ENCODE measurements around the gene MROH2A. TPM values are rescaled to one million over a fixed set of nuclear protein-coding genes. Genes with fewer than 3 reads are reported as not detected.
A peak's percentile ranks its signal among the peaks of the same experiment; 100 is the strongest.

The MROH2A gene
- total RNA-seq, 3 donors from 2014 or later (not counting 1 experiment from before 2014, with no cell fraction given): not detected

DNA sequence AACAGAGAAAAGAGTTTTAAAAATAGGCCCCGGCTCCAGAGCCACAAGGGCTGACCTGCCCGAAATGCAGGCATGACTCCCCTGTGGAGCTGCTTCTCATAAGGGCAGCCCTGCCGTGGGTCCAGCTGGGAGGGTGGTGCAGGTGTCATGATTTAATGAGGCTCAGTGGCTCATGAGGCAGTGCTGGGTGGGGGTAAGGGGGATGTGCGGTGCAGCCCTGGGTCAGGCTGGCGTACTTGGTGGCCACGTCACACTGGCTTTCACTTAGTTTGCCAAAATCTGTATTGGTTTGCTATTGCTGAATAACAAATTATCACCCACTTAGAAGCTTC, 42.6 kb downstream of the MROH2A start:
- no peak for ATAC-seq
- H3K4me1 Mint-ChIP-seq: peaks cover 0 to 5% of the 10 kb centered on the region in 2 donors
- H3K4me3 ChIP-seq (ENCODE audit: low read length): no peak overlapping the region
- no peak for DNase-seq
- no peak overlapping the region for H3K27ac ChIP-seq (ENCODE audit: low read length)
- intact Hi-C loops (cut with micrococcal nuclease): no loop called here
- no peaks in the 10 kb centered on the region for H3K27me3 ChIP-seq (ENCODE audit: control insufficient read depth, insufficient read depth, low read length)
- H3K27me3 Mint-ChIP-seq (ENCODE audit: low read depth in 2 of 2): peaks cover 8 to 10% of the 10 kb centered on the region in 2 donors
- no peaks in the 10 kb centered on the region for H3K36me3 Mint-ChIP-seq
- TF ChIP-seq CTCF (IDR thresholded peaks at IDR 0.05): no peak
- no peaks in the 10 kb centered on the region for H3K4me1 ChIP-seq (ENCODE audit: control insufficient read depth, insufficient read depth, low read length)
- H3K4me3 Mint-ChIP-seq: no peak overlapping the region
- no peaks in the 10 kb centered on the region for H3K36me3 ChIP-seq (ENCODE audit: control insufficient read depth, insufficient read depth, low read length)
- no peaks in the 10 kb centered on the region for H3K9me3 Mint-ChIP-seq
- H3K27ac Mint-ChIP-seq: no peak overlapping the region
- H3K9me3 ChIP-seq (ENCODE audit: control insufficient read depth, insufficient read depth, low read length): no peaks in the 10 kb centered on the region
- 94% methylated on average over 6 of the region's 6 CpGs for WGBS (ENCODE audit: insufficient coverage)

DNA sequence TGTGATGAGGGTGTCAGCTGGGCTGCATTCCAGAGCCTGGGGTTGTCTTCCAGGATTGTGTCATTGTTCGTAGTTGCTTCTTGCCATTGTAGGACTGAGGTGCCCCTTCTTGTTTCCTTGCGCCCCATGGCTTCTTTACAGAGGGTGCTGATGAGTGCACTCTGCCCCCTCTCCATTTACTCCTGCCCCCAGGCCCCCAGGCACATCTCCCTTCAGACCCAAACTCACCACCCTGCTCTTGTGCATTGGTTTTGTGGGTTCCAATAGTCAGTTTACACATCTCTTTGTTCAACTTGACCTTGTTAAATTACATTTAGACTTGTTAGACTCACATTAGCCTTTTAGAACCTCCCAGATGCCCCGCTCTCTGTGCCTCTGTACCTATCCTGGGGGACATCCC, 43.1 kb downstream of the MROH2A start:
- Histone ChIP-seq H3K27ac (ENCODE audit: low read length) (no peak overlapping the region), H3K4me1 (ENCODE audit: control insufficient read depth, insufficient read depth, low read length) (no peaks in the 10 kb centered on the region), H3K4me3 (ENCODE audit: low read length) (no peak overlapping the region), H3K36me3 (ENCODE audit: control insufficient read depth, insufficient read depth, low read length) (no peaks in the 10 kb centered on the region), H3K9me3 (ENCODE audit: control insufficient read depth, insufficient read depth, low read length) (no peaks in the 10 kb centered on the region), H3K27me3 (ENCODE audit: control insufficient read depth, insufficient read depth, low read length) (no peaks in the 10 kb centered on the region)
- no peak for TF ChIP-seq CTCF (IDR thresholded peaks at IDR 0.05)
- DNase-seq: no peak
- 91% methylated on average over 3 of the region's 3 CpGs for WGBS (ENCODE audit: insufficient coverage)
- Mint-ChIP-seq H3K4me1 (peaks cover 0 to 5% of the 10 kb centered on the region in 2 donors), H3K9me3 (no peaks in the 10 kb centered on the region), H3K4me3 (no peak overlapping the region), H3K36me3 (no peaks in the 10 kb centered on the region), H3K27me3 (ENCODE audit: low read depth in 2 of 2) (peaks cover 3 to 12% of the 10 kb centered on the region in 2 donors), H3K27ac (no peak overlapping the region)
- intact Hi-C loops (cut with micrococcal nuclease): no loop called here
- no peak for ATAC-seq

DNA sequence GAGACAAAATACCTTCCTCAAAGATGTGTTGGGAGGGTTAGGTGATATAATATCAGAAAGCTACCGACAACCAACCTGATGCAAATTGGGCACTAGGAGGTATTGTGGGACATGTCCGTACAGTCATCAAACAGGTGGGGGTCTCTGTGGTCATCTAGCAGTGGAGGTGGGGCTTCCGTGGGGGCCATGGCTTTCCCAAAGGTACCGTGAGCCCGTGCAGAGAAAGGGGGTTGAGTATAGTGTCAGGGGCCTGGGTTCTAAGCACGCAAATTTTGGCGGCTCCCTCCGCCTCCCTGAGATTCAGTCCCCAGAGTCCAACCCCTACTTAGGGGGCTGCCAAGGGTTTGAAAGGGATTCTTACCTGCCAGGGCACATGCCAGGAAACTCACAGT, 43.6 kb downstream of the MROH2A start:
- ATAC-seq (no peak), DNase-seq (peak in 1 of 2 donors; percentile 10)

More for the DNA sequence above, 43.6 kb downstream of the MROH2A start:
- no peak for TF ChIP-seq CTCF (IDR thresholded peaks at IDR 0.05)
- Mint-ChIP-seq H3K27me3 (ENCODE audit: low read depth in 2 of 2) (peaks cover 0 to 14% of the 10 kb centered on the region in 2 donors), H3K4me3 (no peak overlapping the region), H3K9me3 (no peaks in the 10 kb centered on the region), H3K36me3 (no peaks in the 10 kb centered on the region), H3K27ac (no peak overlapping the region), H3K4me1 (peaks cover 0 to 5% of the 10 kb centered on the region in 2 donors)
- Histone ChIP-seq H3K4me1 (ENCODE audit: control insufficient read depth, insufficient read depth, low read length) (no peaks in the 10 kb centered on the region), H3K36me3 (ENCODE audit: control insufficient read depth, insufficient read depth, low read length) (no peaks in the 10 kb centered on the region), H3K27me3 (ENCODE audit: control insufficient read depth, insufficient read depth, low read length) (no peaks in the 10 kb centered on the region), H3K4me3 (ENCODE audit: low read length) (no peak overlapping the region), H3K9me3 (ENCODE audit: control insufficient read depth, insufficient read depth, low read length) (no peaks in the 10 kb centered on the region), H3K27ac (ENCODE audit: low read length) (no peak overlapping the region)
- WGBS (ENCODE audit: insufficient coverage): 93% methylated on average over 8 of the region's 8 CpGs
- intact Hi-C loops (cut with micrococcal nuclease): no loop called here
